Neural progenitor cell (in vitro differentiated cells): ENCODE results near the gene UBR2.

Experiments used
- CTCF ChIP-seq: fragments of 200-600 bp; sonication (generic); IDR thresholded peaks from 2 replicates; pipeline ENCODE4 v1.5.1; 2017; ENCODE audit warnings: antibody characterized with exemption, mild to moderate bottlenecking
- EZH2phosphoT487 ChIP-seq: fragments of 200-600 bp; sonication (generic); IDR thresholded peaks from 2 replicates; pipeline ENCODE4 v1.6.1; 2017; ENCODE audit warnings: antibody characterized with exemption

GRCh38 chr6:42564506-42564825, 637 bp downstream of the UBR2 start:
- TF ChIP-seq CTCF (no peak), EZH2phosphoT487 (no peak)
